Effector CD4-positive, alpha-beta T cell (primary cell): ENCODE results near the gene POU4F3. TPM values are rescaled to one million over a fixed set of nuclear protein-coding genes. Genes with fewer than 3 reads are reported as not detected.
"Not testable (repeated sequence)": the region's sequence is repeated elsewhere in the genome, so short reads cannot be mapped to it uniquely, and the experiment has no call there.

Experiments
- DNase-seq: peaks from one replicate; pipeline ENCODE4 v3.0.0-alpha.2; 2020
- total RNA-seq: gene quantifications from one replicate; lab custom pipeline; 2026; lab: John Stamatoyannopoulos, UW

Gene POU4F3, protein sequence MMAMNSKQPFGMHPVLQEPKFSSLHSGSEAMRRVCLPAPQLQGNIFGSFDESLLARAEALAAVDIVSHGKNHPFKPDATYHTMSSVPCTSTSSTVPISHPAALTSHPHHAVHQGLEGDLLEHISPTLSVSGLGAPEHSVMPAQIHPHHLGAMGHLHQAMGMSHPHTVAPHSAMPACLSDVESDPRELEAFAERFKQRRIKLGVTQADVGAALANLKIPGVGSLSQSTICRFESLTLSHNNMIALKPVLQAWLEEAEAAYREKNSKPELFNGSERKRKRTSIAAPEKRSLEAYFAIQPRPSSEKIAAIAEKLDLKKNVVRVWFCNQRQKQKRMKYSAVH
- total RNA-seq = not detected

DNA sequence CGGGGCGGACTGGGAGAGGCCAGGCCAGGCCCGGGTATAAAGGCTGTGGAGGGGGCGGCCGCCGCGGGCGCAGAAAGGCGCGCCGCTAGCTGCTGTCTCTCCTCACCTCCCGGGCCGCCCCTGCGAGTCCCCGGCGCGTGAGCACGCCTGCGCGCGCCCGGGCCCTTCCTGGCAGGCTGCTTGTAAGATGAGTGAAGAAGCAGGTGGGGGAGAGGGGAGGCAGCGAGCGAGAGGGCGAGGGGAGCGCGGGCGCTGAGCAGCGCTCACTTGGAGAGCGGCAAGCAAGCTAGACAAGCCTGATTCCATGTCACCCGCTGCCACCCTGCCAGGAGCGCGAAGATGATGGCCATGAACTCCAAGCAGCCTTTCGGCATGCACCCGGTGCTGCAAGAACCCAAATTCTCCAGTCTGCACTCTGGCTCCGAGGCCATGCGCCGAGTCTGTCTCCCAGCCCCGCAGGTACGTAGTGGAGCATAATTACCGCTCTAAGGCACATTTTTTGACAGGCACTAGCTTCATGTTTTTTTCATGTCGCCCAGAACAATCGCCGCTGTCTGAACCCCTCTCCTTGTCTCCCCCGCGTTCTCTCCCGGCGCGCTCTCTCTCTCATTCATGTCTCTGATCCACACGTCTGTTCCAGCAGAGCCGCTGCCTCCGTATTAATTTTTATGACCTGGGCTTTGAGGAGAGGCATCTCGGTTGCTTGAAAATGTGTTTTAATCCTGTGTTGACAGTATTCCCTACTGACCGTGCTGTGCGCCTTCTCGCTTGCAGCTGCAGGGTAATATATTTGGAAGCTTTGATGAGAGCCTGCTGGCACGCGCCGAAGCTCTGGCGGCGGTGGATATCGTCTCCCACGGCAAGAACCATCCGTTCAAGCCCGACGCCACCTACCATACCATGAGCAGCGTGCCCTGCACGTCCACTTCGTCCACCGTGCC is at the start of gene POU4F3:
Gene POU4F3, plus strand, starts transcription at position 66 of the 941 bp plus-strand sequence. Its CDS starts 274 bp downstream, at position 340.
- DNase-seq = no peak

DNA sequence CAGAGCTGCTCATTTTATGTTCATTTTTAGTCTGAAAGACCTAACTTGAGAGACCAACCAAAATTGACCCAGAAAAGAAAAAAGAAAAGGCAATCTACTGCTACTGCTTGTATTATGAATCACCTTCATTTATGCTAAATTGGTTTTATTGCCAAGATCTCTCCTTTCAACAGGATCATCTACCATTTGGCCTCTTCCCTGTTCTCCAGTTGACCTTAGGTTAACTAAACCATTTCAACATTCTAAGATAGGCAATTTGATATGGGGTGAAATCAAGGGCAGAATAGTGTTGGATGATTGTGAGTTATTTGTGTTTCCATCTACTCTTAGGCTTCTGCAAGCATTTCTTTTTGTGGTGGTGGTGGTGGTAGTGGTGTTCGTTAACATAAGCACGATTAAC is 48.3 kb upstream of the POU4F3 start:
- DNase-seq = no peak

DNA sequence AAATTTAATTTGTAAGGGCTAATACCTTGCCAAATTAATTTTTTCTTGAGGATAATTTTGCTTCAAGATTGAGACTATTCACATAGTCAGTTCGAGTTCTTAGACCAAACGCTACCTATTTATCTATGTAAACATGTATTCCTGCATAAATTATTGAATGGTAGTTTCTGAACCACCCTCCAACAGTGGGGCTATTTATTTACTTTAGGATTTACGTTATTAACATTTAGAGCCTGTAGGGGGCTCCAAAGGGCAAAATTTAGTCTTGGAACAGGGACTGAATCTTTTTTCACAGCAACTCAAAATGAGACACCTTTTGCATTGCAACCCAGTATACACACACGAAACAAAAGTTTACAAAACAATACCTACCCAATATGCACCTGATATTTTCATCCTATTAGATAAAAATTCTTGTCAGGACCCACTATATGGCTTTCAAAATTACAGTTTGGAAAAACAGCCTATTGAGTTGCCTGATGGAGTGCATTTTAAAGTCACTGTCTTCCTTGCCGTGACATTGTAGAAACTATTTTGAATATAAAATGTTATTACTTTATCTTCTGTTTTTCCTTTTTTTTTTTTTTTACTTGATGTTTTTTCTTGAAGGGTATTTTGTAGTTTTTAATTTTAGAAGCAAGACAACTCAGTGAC is 47.1 kb upstream of the POU4F3 start:
- no peak for DNase-seq

DNA sequence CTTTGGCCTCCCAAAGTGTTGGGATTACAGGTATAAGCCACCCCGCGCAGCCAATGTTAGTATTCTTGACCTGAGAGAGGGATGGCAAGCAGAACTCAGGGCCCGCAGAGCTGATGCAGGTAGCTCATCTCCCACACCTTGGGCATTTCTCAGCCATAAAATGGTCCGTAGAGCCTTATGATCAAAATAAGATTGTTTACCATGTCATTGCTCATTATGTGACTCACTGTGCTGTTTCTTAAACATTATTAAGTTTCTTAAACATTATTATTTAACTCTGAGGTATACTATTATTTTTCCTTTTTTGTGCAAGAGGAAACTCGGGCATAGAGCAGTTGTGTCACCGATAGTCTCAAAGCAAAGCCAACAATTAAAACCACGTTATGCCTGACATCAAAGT is 42.4 kb upstream of the POU4F3 start:
- no peak for DNase-seq

DNA sequence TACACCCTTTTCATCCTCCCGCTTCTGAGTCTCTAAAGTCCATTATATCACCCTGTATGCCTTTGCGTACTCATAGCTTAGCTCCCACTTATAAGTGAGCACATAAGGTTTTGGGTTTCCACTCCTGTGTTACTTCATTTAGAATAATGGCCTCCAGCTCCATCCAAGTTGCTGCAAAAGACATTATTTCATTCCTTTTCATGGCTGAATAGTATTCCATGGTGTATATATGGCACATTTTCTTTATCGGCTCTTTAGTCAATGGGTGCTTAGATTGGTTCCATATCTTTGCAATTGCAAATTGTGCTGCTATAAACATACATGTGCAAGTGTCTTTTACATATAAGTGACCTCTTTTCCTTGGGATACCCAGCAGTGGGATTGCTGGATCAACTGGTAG is 39.7 kb upstream of the POU4F3 start:
- not testable (repeated sequence) for DNase-seq

DNA sequence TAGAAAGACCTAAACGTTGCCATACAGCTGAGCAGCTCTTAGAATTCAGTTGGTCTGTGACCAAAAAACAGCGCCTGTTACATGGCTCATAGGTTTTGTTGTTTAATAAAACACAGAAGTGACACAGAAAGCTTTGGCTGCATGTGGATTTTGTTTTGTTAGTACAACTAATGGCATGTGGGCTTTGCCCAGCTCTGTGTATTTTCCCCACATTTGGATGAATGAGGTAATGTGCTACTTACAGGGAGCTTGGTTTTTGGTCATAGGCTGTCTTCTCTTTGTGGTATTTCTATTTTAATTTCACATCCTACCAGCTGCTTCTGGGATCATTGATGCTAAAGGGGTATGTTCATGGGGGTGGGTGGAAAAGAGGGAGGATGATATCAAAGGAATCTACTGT is 37.0 kb upstream of the POU4F3 start:
- DNase-seq = no peak

- no peak for DNase-seq
Measured at GRCh38 chr5:146302406-146302805, 36.2 kb upstream of the POU4F3 start.

DNA sequence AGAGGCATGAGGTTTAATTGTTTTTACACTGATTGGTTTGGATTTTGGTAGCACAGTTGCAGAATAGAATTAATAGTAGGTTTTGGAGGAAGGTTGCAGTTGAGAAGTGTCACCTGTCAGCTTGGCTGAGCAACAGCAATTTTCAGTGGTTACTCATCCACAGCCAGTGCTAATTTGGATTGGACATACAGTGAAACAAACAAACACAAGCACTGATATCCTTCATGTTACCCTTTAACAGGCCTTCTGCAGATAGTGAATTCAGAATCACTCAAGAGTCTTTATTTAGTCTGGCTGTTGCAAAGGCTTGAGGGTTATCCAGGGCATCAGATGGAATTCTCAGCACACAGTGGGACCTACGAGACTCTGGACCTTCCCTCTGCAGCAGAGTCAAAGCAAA is 31.8 kb upstream of the POU4F3 start:
- no peak for DNase-seq

GRCh38 chr5:146307796-146308195 is 30.8 kb upstream of the POU4F3 start:
- no peak for DNase-seq

DNA sequence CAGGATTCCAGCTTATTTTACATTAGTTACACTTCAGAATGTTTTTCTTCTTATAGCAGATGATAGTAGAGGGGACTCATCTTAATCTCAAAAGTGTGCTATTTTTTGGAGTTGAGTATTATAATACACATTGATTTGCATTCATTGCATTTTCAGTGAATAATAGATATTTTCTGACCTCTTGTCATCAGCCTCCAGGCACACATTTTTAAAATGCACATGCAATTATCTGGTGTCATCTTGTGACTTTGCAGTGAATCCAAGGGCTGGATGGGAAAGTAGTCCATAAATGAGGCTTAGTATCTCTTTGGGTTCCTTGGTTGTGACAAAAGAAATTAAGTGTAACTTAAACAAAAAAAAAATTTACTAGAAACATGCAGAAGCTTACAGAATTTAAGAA is 28.1 kb upstream of the POU4F3 start:
- DNase-seq = no peak

DNA sequence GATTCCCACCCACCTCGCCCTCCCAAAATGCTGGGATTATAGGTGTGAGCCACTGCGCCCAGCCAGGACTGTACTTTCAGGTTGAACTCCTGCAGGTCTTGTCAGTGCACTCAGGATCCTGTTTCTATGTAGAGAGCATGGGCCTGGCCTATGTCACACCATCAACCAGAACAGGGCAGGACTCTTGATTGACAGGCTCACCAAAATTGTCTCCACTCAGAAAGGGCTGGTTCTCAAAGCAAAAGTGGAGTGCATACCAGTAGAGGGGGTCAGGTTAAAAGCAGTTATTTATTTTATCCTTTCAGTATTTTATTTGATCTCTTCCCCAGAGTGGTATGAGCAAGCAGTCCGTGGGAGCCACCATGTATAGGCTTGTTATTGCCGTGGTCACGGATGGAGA is 27.4 kb upstream of the POU4F3 start:
- DNase-seq = no peak

DNA sequence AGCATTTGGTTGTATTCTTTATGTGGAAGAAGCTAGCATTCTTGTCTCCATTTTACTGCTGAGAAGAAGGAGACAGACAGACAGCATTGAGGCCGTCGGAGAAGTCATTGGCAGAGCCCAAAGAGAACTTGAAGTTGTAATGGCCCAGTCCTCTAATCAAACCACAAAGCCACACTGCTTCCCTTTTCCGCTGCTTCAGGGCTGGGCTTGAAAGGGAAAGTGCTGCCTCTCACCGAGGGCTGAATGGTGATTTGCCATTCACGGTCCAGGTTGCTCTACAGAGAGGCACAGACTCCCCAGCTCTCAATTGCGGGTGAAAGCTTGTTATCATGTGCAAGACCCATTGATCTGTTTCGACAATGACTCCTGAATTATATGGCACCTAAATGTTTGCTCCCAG is 25.6 kb upstream of the POU4F3 start:
- DNase-seq = no peak

DNA sequence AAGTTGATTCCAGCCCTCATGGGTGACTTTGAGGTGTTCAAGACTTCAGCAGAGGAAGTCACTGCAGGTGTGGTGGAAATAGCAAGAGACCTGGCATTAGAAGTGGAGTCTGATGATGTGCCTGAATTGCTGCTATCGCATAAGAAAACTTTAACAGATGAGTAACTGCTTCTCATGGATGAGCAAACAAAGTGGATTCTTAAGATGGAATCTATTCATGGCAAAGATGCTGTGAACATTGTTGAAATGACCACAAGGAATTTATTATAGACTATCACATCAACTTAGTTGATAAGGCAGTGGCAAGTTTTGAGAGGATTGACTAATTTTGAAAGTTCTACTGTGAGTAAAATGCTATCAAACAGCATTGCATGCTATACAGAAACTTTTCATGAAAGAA is 17.1 kb upstream of the POU4F3 start:
- DNase-seq = no peak

- no peak for DNase-seq
Measured at GRCh38 chr5:146327257-146327870, 11.3 kb upstream of the POU4F3 start.

DNA sequence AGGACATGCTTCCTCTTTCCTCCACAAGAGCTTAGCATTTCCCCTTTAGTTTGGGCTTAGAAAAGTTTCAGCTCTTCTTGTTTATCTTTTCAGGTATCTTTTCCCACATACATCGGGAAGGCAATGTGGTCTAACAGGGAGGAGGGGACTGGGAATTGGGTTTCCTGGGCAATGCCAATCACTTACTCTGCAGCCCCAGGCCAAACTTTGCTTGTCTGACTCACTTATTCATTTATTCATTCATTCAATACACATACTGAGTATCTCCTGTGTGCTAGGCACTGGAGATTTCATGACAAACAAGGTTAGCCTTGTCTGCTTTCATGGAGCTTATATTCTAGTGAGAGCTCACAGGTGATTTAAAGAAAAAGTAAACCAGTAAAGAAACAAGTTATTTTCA is 10.7 kb upstream of the POU4F3 start:
- DNase-seq = no peak

DNA sequence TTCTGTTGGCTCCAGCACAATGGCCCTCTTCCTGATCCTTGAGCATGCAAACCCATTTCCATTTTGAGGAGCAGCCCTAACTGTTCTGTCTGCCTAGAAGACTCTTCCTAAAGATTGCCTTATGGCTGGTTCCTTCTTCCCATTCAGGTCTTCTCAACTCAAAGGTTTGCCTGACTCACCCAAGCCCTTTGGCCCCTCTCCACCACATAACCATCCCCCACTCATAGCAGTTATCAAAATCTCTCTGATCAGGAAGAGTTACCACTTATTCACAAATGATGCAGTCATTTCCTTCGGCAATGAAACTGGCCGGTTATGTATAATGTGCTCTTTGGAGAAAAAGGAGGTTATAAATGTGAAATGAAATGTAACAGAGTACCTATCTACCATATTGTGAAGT is 8.9 kb upstream of the POU4F3 start:
- no peak for DNase-seq

- DNase-seq = no peak
Measured at GRCh38 chr5:146331423-146331822, 7.2 kb upstream of the POU4F3 start.

DNA sequence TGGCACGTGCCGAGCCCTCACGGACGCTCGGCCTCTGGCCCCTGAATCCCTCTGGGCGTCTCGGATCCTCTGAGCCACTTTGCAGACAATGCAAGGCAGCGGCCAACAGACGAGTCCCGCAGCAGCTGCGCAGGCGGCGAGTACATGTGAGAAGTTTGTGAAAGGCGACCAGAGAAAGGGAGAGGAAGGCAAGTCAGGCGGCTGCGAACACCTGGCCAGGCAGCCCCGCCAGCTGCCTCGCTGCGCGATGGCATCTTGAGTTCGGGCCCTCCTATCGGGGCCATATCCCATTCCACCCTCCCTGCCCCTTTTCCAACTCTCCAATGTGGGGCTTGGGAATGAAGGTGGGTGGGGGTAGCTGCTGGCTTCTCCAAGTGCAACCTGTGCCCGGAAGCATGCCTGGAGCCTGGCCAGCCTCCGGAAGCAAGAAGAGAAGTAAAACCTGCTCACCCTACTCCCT is 4.5 kb upstream of the POU4F3 start:
- no peak for DNase-seq

DNA sequence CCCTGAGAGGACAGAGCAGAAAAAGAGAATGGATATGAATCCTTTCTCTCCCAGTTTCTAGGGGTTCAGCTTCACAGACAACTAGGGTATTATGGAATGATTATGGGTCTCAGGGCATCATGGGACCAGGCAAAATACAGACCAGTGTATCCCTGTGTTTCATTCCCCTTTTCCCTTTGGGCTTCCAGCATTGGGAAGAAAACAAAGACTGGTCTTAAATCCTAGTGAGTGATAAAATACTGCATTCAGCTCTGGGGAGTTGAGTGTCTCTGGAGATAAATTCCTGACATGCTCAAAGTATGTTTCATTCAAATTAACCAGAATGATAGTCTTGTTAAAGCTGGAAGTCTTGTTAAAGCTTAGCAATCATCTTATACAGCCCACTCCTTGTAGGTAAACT is 2.4 kb upstream of the POU4F3 start:
- DNase-seq = no peak

DNA sequence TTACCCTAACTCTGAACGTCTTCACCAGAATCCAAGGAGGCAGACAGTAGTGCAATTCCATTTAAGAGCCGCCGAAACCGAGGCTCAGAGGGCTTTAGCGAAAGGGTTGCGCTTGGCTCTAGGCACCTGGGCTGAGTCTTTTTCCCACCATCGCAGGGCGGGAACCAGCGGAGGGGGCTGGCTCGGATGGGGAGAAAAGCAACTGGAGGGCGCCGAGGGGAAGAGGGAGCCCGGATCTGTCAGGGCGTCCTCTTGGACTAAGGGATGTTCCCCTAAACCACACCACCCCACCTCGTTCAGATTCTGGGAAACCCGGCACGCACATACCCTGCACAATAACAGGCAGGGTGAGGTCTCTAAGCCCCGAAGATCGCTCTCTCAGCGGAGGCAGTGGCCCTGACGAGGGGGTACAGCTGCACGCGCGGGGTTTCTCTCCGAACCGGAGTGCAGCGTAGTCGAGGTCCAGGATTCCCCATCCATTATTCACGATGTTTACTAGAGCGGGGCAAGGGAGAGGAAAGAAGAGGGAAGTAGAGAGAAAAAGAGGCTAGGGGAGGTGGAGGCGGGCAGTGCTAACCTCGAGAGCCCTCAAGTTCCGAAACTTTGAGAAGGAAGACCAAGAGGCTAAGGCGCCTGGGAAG is 1.3 kb upstream of the POU4F3 start:
- no peak for DNase-seq

DNA sequence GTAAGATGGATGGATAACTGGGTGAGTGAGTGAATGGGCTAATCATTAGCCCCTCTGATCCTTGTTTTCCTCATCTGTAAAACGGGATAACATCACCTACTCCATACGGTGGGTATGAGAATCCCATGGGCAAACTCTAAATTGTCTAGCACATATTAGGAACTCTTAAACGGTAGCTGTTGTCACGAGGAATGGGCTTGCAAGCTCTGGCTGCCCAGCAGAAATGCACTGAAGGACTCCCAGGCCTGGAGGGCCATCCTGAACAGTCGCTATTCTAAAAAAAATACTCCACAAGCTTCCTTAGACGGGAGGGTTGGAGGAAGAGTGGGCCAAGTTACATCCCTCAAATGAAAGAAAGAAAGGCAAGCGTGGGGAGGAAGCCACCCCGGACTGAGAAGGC is 711 bp upstream of the POU4F3 start:
- no peak for DNase-seq

- DNase-seq = no peak
Measured at GRCh38 chr5:146339715-146340259, 1.1 kb downstream of the POU4F3 start.
